Activated effector memory CD4-positive, alpha-beta T cell treated with Interleukin-2 at 50 U/mL for 16 hours (primary cell): ENCODE data around the gene EP400.

Source experiments
- DNase-seq: peaks from one replicate; pipeline ENCODE4 v3.0.0-alpha.2; 2020

EP400 gene, protein sequence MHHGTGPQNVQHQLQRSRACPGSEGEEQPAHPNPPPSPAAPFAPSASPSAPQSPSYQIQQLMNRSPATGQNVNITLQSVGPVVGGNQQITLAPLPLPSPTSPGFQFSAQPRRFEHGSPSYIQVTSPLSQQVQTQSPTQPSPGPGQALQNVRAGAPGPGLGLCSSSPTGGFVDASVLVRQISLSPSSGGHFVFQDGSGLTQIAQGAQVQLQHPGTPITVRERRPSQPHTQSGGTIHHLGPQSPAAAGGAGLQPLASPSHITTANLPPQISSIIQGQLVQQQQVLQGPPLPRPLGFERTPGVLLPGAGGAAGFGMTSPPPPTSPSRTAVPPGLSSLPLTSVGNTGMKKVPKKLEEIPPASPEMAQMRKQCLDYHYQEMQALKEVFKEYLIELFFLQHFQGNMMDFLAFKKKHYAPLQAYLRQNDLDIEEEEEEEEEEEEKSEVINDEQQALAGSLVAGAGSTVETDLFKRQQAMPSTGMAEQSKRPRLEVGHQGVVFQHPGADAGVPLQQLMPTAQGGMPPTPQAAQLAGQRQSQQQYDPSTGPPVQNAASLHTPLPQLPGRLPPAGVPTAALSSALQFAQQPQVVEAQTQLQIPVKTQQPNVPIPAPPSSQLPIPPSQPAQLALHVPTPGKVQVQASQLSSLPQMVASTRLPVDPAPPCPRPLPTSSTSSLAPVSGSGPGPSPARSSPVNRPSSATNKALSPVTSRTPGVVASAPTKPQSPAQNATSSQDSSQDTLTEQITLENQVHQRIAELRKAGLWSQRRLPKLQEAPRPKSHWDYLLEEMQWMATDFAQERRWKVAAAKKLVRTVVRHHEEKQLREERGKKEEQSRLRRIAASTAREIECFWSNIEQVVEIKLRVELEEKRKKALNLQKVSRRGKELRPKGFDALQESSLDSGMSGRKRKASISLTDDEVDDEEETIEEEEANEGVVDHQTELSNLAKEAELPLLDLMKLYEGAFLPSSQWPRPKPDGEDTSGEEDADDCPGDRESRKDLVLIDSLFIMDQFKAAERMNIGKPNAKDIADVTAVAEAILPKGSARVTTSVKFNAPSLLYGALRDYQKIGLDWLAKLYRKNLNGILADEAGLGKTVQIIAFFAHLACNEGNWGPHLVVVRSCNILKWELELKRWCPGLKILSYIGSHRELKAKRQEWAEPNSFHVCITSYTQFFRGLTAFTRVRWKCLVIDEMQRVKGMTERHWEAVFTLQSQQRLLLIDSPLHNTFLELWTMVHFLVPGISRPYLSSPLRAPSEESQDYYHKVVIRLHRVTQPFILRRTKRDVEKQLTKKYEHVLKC (N-terminal part only)

DNA sequence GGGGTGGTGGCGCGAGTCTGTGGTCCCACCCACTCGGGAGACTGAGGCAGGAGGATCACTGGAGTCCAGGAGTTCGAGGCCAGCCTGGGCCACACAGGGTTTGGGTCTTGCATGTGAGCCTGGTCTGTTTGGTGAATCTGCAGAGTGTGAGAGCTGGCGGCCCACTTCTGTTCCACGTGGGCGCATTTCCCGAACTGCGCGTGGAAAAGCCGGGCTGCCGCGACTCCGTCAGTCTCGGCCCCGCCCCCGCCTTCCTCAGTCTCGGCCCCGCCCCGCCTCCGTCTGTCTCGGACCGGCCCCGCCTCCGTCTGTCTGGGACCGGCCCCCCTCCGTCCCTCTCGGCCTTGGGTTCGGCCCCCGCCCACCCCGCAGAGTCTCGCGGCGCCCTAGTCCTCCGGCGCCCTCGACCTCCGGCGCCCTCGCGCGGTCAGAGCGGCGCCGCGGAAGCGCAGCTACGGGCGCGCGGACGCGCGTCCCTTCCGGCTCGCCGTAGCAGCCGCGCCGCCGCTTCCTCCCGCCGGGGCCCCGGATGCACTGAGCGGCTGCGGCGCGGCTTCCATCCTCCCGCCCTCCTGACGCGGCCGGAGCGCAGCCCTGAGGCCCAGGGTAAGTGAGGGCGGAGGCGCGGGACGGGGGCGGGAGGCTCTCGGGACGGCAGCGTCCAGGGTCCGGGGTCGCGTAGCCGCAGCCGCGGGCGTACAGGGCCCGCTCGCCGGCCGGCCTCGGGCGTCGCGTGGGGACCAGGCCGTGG lies at the start of gene EP400:
Gene EP400 (plus strand): TSS at position 512 of the 751 bp plus-strand sequence. CDS start 10,678 bp downstream, outside the sequence.
- peak; percentile 94 for DNase-seq

DNA sequence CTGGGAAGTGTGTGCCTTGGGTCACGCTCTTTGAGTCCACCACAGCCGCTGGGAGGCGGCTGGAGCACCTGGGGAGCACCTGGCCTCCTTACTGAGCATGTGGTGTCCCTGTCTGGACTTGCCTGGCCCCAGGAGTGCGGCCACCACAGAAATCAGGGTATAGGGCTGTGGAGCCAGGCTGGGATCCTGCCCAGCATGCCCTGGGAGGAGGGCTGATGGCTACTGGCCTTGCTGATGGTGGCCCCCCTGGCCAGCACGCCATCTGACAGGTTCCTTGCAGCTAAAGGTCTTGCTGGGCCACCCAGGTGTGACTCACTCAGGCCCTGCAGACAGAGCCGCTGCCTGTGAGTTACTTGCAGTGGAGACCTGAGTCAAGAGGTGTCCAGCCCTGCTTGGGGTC lies 49.3 kb upstream of the EP400 start:
- no peak for DNase-seq

DNA sequence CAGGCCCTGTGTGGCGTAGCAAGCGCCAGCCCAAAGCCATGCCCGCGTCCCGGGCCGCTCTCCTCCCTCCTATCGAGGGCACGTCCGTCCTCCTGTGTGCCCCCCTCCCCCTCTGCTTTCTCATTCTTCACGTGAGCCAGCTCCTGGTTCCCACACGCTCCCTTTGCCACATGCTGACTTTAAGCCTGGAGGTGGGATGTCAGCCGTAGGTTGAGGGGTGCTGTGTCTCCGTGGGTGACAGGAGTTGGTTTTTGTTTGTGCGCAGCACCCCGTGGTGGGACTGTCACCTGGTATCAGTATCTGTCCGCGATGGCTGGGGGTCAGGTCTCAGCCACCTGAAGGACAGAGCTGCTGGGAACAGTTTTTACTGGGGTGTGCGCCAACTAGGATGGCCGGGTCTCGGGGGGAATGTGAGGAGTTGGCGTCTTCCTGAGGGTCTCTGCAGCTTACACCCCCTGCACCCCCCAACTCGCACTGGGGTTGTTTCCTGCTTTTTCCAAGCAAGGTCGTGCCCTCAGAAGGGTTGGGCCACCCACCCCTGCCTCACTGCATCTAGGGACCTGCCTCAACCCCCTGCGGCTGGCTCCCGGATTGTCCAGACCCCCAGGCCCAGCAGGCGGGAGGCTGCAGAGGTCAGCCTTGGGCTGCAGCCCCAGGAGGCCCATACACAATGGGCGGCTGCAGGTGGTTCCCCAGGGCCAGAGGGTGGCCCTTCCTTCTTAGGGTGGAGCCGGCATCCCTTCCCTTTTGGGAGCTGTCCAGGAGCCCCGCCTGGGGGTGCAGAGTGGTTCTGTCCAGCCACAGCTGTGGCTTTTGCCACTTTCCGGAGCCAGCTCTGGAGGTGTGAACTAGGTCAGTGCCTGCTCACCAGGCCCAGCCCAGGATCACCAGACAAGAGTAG lies 48.1 kb upstream of the EP400 start:
- DNase-seq, result no peak

DNA sequence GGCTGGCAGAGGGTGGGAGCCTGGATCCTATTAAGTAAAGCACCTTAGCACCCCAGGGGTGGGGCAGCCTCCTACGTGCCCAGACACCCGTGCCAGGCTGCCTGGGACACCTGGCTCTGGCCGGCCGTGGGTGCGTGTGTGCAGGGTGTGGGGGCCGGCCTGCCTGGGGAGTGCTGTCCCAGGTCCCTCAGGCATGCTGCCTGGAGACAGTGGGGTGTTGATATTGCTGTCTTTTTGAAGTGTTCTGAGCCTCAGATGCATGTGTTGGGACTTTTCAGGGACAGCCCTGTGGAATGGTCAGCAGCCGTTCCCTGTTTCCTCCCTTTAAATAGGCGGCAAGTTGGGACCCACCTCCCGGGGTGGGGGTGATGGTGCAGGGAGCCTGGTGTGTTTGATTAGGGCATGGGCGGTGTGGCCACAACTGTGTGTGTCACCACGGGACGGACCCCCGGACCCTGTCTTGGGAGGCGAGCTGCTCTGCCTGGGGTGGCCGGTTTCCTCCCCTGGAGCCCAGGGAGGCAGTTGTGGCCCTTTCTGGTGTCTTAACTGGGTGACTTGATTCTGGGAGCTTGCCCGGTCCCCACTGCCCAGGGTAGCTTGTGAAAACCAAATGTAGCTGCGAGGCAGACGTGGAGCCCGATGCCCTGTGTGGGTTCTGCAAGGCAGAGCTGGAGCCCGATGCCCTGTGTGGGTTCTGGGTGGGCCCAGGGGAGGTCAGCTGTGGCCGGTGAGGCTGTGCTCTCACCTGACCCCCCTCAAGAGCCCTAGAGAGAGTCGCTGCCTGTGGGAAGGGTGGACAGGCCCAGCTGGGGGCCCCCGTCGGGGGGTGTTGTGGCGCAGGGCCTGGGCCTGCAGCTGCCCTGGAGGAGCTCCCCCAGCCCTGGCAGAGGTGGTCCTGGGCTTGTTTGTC lies 47.2 kb upstream of the EP400 start:
- no peak for DNase-seq

DNA sequence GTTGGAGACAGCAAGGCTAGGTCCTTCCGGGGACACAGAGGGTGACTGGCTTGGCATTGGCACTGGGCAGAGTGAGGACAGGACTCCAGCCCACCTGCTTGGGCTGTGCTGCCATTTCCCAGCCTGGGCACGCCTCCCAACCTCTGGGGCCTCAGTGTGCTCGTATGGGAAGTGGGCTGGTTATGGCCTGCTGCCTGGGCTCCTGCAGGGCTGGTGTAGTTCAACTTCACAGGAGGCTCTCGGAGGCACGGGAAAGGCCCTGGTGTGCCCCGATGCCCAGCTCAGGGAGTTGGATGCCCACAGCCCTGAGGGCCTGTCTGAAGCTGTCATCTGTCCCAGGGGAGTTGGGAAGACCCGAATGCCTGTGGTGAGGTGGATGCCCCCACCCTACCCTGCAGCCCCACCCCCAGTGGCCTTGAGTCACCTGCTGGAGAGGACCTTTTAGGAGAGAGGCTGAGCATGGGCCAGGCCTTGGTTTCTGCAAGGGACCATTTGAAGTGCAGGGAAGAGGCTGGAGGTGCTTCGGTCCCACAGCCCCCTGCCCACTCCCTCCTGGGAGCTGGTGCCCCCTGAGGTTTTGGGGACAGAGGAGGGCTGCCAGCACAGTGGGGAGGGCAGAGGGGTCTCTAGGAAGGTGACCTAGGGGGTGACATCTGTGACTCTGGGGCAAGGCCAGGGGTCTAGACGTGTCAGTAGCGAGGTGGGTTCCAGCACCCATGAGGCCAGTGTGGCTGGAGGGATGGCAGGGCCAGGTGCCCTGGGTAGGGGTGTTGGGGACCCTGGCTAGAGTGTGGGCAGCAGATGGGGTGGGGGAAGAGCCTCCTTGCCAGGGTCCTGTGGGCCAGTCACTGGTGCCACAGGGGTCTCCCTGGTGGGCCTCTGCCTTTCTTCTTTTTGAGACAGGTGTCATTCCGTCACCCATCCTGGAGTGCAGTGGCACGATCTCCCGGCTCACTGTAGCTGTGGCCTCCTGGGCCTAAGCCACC lies 46.2 kb upstream of the EP400 start:
- no peak for DNase-seq

DNA sequence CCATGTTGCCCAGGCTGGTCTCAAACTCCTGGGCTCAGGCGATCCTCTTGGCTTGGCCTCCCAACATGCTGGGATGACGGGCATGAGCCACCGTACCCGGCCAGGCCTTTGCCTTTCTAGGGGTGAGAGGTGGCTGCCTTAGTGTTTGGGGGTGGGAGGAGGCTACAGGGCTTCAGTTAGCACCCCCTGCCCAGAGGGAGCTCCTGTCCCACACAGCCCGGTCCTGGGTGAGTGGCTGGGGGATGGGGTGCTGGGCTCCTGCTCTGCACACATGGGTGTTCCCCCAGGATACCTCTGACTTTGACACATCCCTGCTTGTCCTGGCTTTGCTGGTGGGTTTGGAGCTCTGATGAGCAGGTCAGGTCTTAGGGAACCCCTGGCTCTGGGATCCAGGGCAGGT lies 45.4 kb upstream of the EP400 start:
- DNase-seq, result no peak

DNA sequence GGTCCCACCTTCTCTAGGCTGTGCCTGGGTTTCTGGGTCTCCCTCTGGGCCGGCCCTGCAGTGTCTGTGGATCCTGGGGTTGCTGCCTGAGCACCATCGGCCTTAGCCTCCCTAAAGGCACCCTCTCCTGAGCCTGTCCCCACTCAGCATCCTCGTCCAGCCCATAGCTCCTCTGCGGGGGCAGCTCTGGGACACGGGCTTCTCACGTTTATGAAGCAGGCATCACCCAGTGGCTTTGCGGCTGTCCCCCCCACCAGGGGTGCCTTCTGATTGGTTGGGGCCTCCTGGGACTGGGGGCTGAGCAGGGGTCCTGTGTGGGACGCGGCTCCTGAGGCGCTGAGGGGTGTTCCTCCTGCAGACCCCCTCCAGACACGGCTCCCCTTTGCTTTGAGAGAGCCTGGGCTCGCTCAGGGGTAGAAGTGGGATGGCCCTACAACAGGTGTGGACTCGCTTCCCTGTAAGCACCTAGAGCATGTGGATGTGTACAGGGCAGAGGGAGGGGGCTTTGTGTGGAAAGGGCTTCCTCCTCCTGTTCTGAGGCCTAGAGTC lies 44.6 kb upstream of the EP400 start:
- DNase-seq, result no peak

DNA sequence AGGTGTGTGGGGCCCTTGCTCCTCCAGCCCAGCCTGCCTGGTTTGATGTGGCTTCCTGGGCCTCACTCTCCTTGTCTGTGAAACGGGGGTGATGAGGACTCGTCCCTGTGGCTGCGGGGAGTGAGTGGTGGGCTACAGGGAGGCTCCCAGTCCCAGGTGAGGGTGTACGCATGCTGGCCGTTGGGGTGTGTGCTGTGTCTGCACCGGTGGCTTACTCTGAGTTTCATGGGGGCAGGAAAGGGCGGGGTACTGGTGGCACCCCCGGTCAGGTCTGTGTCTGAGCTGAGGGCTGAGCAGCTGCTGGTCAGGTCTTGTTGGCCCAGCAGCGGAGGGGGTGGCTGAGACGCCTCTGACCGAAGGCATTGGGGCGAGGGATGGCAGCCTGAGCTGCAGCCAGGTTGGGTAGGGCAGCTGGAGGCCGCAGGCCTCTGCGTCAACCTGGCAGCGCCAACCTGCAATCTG lies 44.1 kb upstream of the EP400 start:
- no peak for DNase-seq

DNA sequence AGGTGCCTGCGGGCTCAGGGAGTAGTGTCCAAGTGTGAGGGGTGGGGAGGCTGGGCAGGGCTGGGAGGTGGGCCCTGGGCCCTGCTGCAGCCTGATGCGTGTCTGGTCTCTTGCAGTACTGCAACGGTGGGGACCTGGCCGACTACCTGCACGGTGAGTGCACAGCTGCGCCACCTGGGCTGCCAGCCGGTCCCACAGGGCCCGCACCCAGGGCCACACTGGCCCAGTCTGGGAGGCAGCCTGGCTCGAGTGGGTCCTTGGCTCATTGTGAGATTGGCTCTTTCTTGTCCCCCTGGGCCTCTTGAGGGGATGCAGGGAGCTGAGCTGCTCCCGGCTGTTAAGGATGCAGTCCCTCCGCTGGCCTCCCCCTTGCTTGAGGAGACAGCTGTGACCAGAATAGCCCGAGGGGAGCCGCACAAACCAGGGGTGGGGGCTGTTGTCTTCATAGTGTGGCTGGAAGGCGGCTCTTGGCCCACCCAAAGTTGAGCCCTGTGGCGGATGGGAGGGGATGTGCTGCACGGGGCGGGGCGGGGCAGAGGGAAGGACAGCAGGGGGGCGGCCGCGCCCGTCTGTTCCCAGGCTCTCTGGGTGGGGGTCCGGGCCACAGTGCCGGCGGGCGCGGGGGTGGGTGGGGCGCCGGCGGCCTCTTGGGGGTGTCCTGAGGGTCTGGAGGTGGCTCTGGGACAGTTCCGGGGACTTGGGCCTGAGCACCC lies 42.2 kb upstream of the EP400 start:
- DNase-seq, result no peak

DNA sequence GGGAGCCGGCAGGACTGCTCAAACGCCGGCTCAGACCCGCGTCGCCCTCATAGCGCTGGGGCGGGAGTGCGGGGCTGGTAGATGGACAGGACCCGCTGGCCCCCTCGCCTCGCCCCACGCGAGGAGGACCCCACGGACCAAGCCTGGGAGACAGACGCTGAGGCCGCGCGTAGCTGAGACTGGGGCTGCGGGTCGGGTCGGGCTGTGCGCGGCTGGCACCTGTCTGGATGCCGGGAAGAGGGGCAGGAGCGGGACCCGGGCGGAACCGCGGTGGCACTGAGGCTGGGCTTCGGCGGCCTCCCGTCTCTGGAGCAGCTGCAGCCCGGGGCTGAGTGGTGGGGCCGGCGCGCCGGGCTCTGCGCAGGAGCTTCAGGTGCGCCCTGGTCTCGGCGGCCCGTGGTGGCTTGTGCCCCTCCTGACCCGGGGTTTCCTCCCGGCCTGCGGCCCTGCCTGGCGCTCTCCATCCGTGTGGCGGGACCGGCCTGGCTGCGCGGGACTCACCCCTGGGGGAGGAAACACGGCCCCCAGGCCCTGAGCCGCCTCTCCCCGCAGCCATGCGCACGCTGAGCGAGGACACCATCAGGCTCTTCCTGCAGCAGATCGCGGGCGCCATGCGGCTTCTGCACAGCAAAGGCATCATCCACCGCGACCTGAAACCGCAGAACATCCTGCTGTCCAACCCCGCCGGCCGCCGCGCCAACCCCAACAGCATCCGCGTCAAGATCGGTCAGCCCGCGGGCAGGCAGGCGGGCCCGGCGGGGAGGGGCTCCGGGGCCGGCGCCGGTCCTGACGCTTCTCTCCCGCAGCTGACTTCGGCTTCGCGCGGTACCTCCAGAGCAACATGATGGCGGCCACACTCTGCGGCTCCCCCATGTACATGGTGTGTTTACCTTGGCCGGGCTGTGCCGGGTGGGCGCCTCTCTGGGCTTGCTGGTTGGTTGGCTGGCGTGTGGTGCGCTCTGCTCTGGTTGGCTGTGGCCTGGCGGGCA lies 41.4 kb upstream of the EP400 start:
- DNase-seq, result no peak

DNA sequence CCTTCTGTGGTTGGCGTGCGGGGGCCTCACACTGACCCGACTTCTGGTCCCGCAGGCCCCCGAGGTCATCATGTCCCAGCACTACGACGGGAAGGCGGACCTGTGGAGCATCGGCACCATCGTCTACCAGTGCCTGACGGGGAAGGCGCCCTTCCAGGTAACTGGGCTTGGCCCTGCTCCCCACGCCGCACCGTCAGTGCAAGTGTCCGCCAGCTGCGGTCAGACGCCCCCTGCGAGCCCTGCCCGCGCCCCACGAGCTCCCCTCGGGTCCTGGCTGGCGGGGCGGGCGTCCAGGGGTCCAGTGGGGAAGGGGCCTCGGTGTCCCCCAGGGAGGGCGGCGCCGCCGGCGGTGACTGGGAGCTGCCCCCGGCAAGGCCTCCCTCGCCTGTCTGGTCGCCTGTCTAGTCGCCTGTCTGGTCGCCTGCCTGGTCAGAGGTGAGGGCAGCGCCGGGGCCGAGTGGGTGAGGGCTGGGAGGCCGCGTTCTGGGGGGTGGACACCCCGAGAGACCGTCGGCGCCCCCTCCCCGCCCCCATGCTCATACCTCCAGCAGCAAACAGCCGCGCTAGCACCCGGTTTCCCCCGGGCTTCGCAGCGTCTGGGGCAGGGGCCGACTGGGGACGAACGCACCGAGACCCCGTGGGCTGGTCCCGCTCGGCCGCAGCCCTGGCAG lies 40.5 kb upstream of the EP400 start:
- no peak for DNase-seq

DNA sequence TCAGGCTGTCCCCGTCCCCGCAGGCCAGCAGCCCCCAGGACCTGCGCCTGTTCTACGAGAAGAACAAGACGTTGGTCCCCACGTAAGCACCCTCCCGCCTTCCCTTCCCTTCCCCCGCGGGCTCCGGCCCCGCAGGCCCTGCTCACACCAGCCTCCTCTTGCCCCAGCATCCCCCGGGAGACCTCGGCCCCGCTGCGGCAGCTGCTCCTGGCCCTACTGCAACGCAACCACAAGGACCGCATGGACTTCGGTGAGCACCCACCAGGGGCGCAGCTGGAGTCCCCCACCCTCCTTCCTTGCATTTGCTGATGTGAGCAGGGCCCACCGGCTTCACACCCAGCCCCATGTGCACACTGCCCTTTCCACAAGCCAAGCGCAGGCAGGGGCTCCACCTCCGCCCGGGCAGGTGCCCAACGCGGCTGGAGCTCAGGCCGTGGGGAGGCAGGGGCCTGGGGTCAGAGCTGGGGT lies 40.0 kb upstream of the EP400 start:
- no peak for DNase-seq

DNA sequence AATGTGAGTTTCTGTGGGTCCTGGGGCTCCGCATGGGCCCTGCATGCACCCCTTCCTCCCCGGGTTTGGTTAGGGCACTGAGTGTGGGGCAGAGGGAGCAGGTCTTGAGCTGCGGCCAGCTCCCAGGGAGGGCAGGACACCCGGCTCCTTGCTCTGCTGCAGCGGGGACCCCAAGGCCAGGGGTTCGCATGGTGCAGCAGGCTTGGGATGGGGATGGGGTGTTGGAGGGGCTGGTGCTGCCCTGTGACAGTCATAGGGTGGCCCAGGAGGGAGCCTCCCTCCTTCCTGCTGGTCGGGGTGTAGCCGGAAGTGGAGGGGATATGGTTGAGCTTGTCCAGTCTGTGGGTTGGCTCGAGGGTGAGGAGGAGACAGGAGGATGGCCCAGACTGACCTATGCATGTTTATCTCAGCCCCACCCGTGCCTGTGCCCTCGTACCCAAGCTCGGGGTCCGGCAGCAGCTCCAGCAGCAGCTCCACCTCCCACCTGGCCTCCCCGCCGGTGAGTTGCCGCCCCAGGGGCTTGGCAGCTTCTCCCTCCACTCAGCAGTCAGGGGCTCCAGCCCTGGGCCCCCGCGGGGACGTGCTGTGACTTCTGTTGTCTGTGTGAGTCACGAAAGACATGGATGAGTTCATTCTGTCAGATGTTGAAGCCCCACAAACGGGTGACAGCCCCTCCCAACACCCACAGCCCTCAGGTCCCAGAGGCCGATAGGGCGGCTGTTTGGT lies 39.3 kb upstream of the EP400 start:
- DNase-seq, result no peak

DNA sequence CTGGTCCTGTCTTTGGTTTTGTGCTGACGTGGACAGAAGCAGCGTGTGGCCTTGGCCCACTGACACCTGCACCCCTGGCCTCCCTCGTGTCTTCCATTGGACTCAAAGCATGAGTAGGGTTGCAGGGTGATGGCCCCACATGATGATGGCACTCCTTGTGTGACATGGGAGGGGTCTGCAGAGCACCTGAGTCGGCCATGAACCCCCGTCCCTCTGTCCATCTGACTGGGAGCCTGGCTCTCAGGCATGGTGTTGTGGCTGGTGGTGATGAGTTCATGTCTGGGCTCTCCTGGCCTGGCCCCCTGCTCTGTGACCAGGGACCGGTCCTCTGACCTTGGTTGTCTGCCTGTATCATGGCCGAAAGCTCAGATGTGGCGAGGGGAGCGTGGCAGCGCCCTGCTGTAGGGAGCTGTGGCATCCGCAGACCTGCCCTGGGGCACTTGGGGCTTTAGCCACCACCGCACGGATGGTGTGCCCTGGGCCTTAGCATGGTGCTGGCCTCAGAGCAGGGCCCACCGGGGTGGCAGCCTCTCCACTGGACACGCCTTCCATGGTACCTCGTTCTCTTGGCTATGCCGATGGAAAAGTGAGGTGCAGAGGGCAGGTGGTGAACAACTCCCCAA lies 38.6 kb upstream of the EP400 start:
- DNase-seq, result no peak
